HepG2 (cell line): ENCODE measurements around the gene C20orf144. TPM values are rescaled to one million over a fixed set of nuclear protein-coding genes. Genes with fewer than 3 reads are reported as not detected.

ENCODE experiments used
- AKNA ChIP-seq: sonication (generic); formaldehyde crosslinking; IDR thresholded peaks from 2 replicates; pipeline ENCODE4 v1.4.0; 2020; ENCODE audit warnings: missing genetic modification reagents, borderline replicate concordance
- FOSL1 ChIP-seq: sonication (generic); formaldehyde crosslinking; IDR thresholded peaks from 2 replicates; pipeline ENCODE4 v1.9.0; 2021; ENCODE audit warnings: missing genetic modification reagents, borderline replicate concordance
- GPN1 ChIP-seq: sonication (generic); formaldehyde crosslinking; IDR thresholded peaks from 2 replicates; pipeline ENCODE4 v1.5.1; 2020; ENCODE audit warnings: missing genetic modification reagents, borderline replicate concordance
- JUND ChIP-seq: sonication (generic); formaldehyde crosslinking; IDR thresholded peaks from 2 replicates; pipeline ENCODE4 v1.8.0; 2022; ENCODE audit warnings: mild to moderate bottlenecking, missing genetic modification reagents
- KLF16 ChIP-seq, 2 experiments: sonication (generic) in 1 of 2; formaldehyde crosslinking in 1 of 2; IDR thresholded peaks; 2 replicates each; pipeline versions ENCODE4 v1.6.1 to v1.8.0; 2016 to 2023; ENCODE audit warnings: missing genetic modification reagents in 2 of 2, missing compliant biosample characterization in 1 of 2
- MATR3 ChIP-seq: sonication (generic); formaldehyde crosslinking; IDR thresholded peaks from 2 replicates; pipeline ENCODE4 v1.4.0; 2020; ENCODE audit warnings: missing genetic modification reagents
- MIXL1 ChIP-seq: IDR thresholded peaks from 2 replicates; pipeline ENCODE4 v1.6.1; 2016
- MZF1 ChIP-seq: sonication (generic); formaldehyde crosslinking; IDR thresholded peaks from 2 replicates; pipeline ENCODE4 v1.8.1; 2023; ENCODE audit warnings: mild to moderate bottlenecking, missing genetic modification reagents, borderline replicate concordance
- SMARCE1 ChIP-seq: fragments of 450-650 bp; IDR thresholded peaks from 2 replicates; pipeline ENCODE4 v1.6.1; 2017; ENCODE audit warnings: borderline replicate concordance
- TAF1 ChIP-seq: sonication (generic); formaldehyde crosslinking; IDR thresholded peaks from 2 replicates; pipeline ENCODE4 v1.4.0; 2020; ENCODE audit warnings: missing genetic modification reagents
- TGIF2 ChIP-seq: IDR thresholded peaks from 2 replicates; pipeline ENCODE4 v1.6.1; 2016; ENCODE audit warnings: control low read depth, missing compliant biosample characterization
- ZBTB7A ChIP-seq: sonication (generic); formaldehyde crosslinking; IDR thresholded peaks from 2 replicates; pipeline ENCODE4 v1.8.0; 2022; ENCODE audit warnings: mild to moderate bottlenecking, missing genetic modification reagents
- ZFY ChIP-seq: sonication (generic); formaldehyde crosslinking; IDR thresholded peaks from 2 replicates; pipeline ENCODE4 v1.4.0; 2020; ENCODE audit warnings: missing genetic modification reagents
- ZNF12 ChIP-seq: sonication (generic); formaldehyde crosslinking; IDR thresholded peaks from 2 replicates; pipeline ENCODE4 v1.5.0; 2020; ENCODE audit warnings: missing genetic modification reagents
- ZNF251 ChIP-seq: sonication (generic); formaldehyde crosslinking; IDR thresholded peaks from 2 replicates; pipeline ENCODE4 v1.9.0; 2021; ENCODE audit warnings: mild to moderate bottlenecking, missing genetic modification reagents
- ZNF263 ChIP-seq: sonication (generic); formaldehyde crosslinking; IDR thresholded peaks from 2 replicates; pipeline ENCODE4 v1.4.0; 2020; ENCODE audit warnings: missing genetic modification reagents
- ZNF317 ChIP-seq: sonication (generic); formaldehyde crosslinking; IDR thresholded peaks from 2 replicates; pipeline ENCODE4 v1.5.0; 2020; ENCODE audit warnings: mild to moderate bottlenecking, missing genetic modification reagents
- polyA plus RNA-seq, 8 experiments: library from polyadenylated mRNA; depleted of rRNA in 3 of 8; stranded (reverse) in 7 of 8; unstranded in 1 of 8; fragments of >200 nt; fragmentation: Illumina TruSeq in 4 of 8; extraction: Trizol in 4 of 8; gene quantifications; 2 replicates each; pipeline versions ENCODE4 v1.2.1 to v1.2.3, GENCODE V29; 2011 to 2016; ENCODE audit warnings: low read depth in 4 of 8, missing spikeins in 1 of 8, mixed read lengths in 1 of 8; ENCODE audit not compliant: insufficient read depth in 1 of 8
- total RNA-seq, 5 experiments: library from RNA; depleted of rRNA; stranded (reverse); fragments of >200 nt; fragmentation: Illumina TruSeq; extraction: Trizol; gene quantifications; 2 replicates each; pipeline ENCODE4 v1.2.3, GENCODE V29; 2016; ENCODE audit warnings: low read depth in 1 of 5
- TF ChIP-seq, protein P1 (sequence below): sonication (generic); formaldehyde crosslinking; IDR thresholded peaks from 2 replicates; pipeline ENCODE4 v1.4.0; 2020; ENCODE audit warnings: mild to moderate bottlenecking, low read depth, missing genetic modification reagents
- TF ChIP-seq, protein P2 (sequence below): sonication (generic); formaldehyde crosslinking; conservative IDR thresholded peaks from 2 replicates; pipeline ENCODE4 v1.4.0; 2020; ENCODE audit warnings: missing genetic modification reagents
- TF ChIP-seq, protein P3 (sequence below): IDR thresholded peaks from 2 replicates; pipeline ENCODE4 v1.6.1; 2016; ENCODE audit warnings: missing genetic modification reagents, missing compliant biosample characterization
- TF ChIP-seq, protein P4 (sequence below): sonication (generic); formaldehyde crosslinking; IDR thresholded peaks from 2 replicates; pipeline ENCODE4 v1.4.0; 2020; ENCODE audit warnings: missing genetic modification reagents, low read depth, mild to moderate bottlenecking, borderline replicate concordance
- TF ChIP-seq, protein P5 (sequence below), 2 experiments: fragments of 450-650 bp in 1 of 2; sonication (generic) in 1 of 2; formaldehyde crosslinking; IDR thresholded peaks; 2 replicates each; pipeline versions ENCODE4 v1.5.0 to v1.8.0; 2020 to 2022; ENCODE audit warnings: mild to moderate bottlenecking in 1 of 2, missing genetic modification reagents in 1 of 2

Gene C20orf144
- total and polyA plus RNA-seq, 2 of the 13 experiments (the other 11 are each of a cell fraction or from before 2014, with no cell fraction given): 0.09 to 0.16 TPM

DNA sequence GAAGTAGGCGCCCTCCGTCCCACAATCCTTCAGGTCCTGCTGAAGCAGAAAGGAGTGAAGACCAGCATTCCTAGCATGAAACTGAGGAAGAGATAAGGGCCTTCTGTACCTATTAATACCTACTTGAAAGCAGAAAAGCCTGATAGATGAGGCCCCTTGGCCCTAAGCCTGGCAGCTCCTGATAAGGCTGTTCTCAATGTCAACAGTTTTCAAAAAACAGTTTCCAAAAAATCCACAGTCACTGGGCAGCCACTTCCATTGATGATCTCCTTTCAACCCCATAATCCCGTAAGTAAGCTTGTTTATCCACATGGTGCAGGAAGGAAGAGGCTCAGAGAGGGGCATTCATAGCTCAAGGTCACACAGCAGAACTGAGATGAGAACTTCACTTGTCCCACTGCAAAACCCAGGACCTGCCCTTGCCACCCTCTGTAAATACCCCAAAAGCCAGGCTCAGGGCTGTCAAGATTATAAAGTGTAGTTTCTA is 26.9 kb downstream of the C20orf144 start (continued):
- TF ChIP-seq JUND (CRISPR knock-in tag) (0 out of 2 replicates have a peak, but pooled peaks have one; percentile 38), SMARCE1 (no peak), GPN1 (CRISPR knock-in tag) (no peak), FOSL1 (CRISPR knock-in tag) (peak; percentile 41; the same call in 1 of the 2 replicates), ZNF251 (CRISPR knock-in tag) (no peak), ZBTB7A (no peak; the same call in 1 of the 2 replicates), MIXL1 (CRISPR knock-in tag) (no peak), ZNF12 (CRISPR knock-in tag) (no peak; the same call in 1 of the 2 replicates), ZFY (CRISPR knock-in tag) (no peak), AKNA (no peak), MZF1 (CRISPR knock-in tag) (no peak), KLF16 (CRISPR knock-in tag; IDR thresholded peaks at IDR 0.05) (no peak), TGIF2 (CRISPR knock-in tag) (no peak), ZNF263 (CRISPR knock-in tag) (no peak), MATR3 (CRISPR knock-in tag) (no peak), TAF1 (no peak), ZNF317 (0 out of 2 replicates have a peak, but pooled peaks have one; percentile 18)
- TF ChIP-seq, protein P1, sequence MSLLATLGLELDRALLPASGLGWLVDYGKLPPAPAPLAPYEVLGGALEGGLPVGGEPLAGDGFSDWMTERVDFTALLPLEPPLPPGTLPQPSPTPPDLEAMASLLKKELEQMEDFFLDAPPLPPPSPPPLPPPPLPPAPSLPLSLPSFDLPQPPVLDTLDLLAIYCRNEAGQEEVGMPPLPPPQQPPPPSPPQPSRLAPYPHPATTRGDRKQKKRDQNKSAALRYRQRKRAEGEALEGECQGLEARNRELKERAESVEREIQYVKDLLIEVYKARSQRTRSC: no peak
- TF ChIP-seq, protein P2, sequence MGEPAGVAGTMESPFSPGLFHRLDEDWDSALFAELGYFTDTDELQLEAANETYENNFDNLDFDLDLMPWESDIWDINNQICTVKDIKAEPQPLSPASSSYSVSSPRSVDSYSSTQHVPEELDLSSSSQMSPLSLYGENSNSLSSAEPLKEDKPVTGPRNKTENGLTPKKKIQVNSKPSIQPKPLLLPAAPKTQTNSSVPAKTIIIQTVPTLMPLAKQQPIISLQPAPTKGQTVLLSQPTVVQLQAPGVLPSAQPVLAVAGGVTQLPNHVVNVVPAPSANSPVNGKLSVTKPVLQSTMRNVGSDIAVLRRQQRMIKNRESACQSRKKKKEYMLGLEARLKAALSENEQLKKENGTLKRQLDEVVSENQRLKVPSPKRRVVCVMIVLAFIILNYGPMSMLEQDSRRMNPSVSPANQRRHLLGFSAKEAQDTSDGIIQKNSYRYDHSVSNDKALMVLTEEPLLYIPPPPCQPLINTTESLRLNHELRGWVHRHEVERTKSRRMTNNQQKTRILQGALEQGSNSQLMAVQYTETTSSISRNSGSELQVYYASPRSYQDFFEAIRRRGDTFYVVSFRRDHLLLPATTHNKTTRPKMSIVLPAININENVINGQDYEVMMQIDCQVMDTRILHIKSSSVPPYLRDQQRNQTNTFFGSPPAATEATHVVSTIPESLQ (CRISPR knock-in tag): no peak
- TF ChIP-seq, protein P3, sequence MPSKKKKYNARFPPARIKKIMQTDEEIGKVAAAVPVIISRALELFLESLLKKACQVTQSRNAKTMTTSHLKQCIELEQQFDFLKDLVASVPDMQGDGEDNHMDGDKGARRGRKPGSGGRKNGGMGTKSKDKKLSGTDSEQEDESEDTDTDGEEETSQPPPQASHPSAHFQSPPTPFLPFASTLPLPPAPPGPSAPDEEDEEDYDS (CRISPR knock-in tag): peak; percentile 15; the same call in 1 of the 2 replicates
- TF ChIP-seq, protein P4, sequence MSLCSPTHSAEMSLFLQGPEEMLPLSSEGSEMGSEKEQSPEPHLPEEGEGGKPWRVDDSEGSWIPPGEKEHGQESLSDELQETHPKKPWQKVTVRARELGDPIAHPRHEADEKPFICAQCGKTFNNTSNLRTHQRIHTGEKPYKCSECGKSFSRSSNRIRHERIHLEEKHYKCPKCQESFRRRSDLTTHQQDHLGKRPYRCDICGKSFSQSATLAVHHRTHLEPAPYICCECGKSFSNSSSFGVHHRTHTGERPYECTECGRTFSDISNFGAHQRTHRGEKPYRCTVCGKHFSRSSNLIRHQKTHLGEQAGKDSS: no peak; the same call in 1 of the 2 replicates
- TF ChIP-seq, protein P5, sequence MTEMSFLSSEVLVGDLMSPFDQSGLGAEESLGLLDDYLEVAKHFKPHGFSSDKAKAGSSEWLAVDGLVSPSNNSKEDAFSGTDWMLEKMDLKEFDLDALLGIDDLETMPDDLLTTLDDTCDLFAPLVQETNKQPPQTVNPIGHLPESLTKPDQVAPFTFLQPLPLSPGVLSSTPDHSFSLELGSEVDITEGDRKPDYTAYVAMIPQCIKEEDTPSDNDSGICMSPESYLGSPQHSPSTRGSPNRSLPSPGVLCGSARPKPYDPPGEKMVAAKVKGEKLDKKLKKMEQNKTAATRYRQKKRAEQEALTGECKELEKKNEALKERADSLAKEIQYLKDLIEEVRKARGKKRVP (CRISPR knock-in tag; IDR thresholded peaks at IDR 0.05): no peak
